ENCODE results near the gene SLC38A1.

SLC38A1 gene

GRCh38 chr12:46174919-46175318 is 93.9 kb downstream of the SLC38A1 start:
- TF ChIP-seq ZNF8 (CRISPR knock-in tag; IDR thresholded peaks at IDR 0.05) (no peak), PPARA (CRISPR knock-in tag; IDR thresholded peaks at IDR 0.05; ENCODE audit: borderline replicate concordance) (no peak), OSR1 (CRISPR knock-in tag; IDR thresholded peaks at IDR 0.05) (no peak), ZFP30 (CRISPR knock-in tag; IDR thresholded peaks at IDR 0.05) (no peak), ESRRG (CRISPR knock-in tag; IDR thresholded peaks at IDR 0.05) (no peak), POU6F1 (CRISPR knock-in tag; IDR thresholded peaks at IDR 0.05; ENCODE audit: borderline replicate concordance, low read depth) (no peak), CREB5 (CRISPR knock-in tag; IDR thresholded peaks at IDR 0.05; ENCODE audit: low read depth) (no peak)
- ATAC-seq = no peak

- ATAC-seq = no peak
- TF ChIP-seq PPARA (CRISPR knock-in tag; IDR thresholded peaks at IDR 0.05; ENCODE audit: borderline replicate concordance) = no peak
- no peak for TF ChIP-seq SNAI2 (CRISPR knock-in tag; IDR thresholded peaks at IDR 0.05)
- TF ChIP-seq ZNF8 (CRISPR knock-in tag; IDR thresholded peaks at IDR 0.05) = no peak
- TF ChIP-seq CREB5 (CRISPR knock-in tag; IDR thresholded peaks at IDR 0.05; ENCODE audit: low read depth) = no peak
- TF ChIP-seq ISL1 (CRISPR knock-in tag; IDR thresholded peaks at IDR 0.05) = no peak
- TF ChIP-seq GLIS3 (CRISPR knock-in tag; IDR thresholded peaks at IDR 0.05) = no peak
- TF ChIP-seq CSRNP3 (CRISPR knock-in tag; IDR thresholded peaks at IDR 0.05) = no peak
- TF ChIP-seq ZFP30 (CRISPR knock-in tag; IDR thresholded peaks at IDR 0.05) = no peak
- TF ChIP-seq RARB (CRISPR knock-in tag; IDR thresholded peaks at IDR 0.05) = no peak
- TF ChIP-seq ARNTL (CRISPR knock-in tag; IDR thresholded peaks at IDR 0.05; ENCODE audit: borderline replicate concordance, low read depth) = no peak
- TF ChIP-seq ZNF565 (CRISPR knock-in tag; conservative IDR thresholded peaks at IDR 0.05; ENCODE audit: low read depth) = no peak
- no peak for TF ChIP-seq ZNF70 (CRISPR knock-in tag; IDR thresholded peaks at IDR 0.05)
- TF ChIP-seq POU6F1 (CRISPR knock-in tag; IDR thresholded peaks at IDR 0.05; ENCODE audit: borderline replicate concordance, low read depth) = no peak
- no peak for TF ChIP-seq TCF4 (CRISPR knock-in tag; IDR thresholded peaks at IDR 0.05; ENCODE audit: borderline replicate concordance)
- TF ChIP-seq ZC3H10 (CRISPR knock-in tag; IDR thresholded peaks at IDR 0.05) = no peak
- no peak for TF ChIP-seq TOX (CRISPR knock-in tag; IDR thresholded peaks at IDR 0.05; ENCODE audit: borderline replicate concordance)
These were observed 94.7 kb downstream of the SLC38A1 start for GRCh38 chr12:46174061-46174662.

GRCh38 chr12:46168426-46168825 is 100.4 kb downstream of the SLC38A1 start:
- TF ChIP-seq ZNF565 (CRISPR knock-in tag; conservative IDR thresholded peaks at IDR 0.05; ENCODE audit: low read depth) (no peak), ZFP3 (CRISPR knock-in tag; IDR thresholded peaks at IDR 0.05) (no peak), ZFP30 (CRISPR knock-in tag; IDR thresholded peaks at IDR 0.05) (no peak)
- ATAC-seq = no peak

- no peak for ATAC-seq
- TF ChIP-seq CREB5 (CRISPR knock-in tag; IDR thresholded peaks at IDR 0.05; ENCODE audit: low read depth) (no peak), CSDC2 (CRISPR knock-in tag; IDR thresholded peaks at IDR 0.05) (no peak), ZNF565 (CRISPR knock-in tag; conservative IDR thresholded peaks at IDR 0.05; ENCODE audit: low read depth) (no peak), TOX (CRISPR knock-in tag; IDR thresholded peaks at IDR 0.05; ENCODE audit: borderline replicate concordance) (no peak), TSHZ2 (CRISPR knock-in tag; IDR thresholded peaks at IDR 0.05) (no peak), CSRNP3 (CRISPR knock-in tag; IDR thresholded peaks at IDR 0.05) (no peak), GLIS3 (CRISPR knock-in tag; IDR thresholded peaks at IDR 0.05) (no peak), SNAI2 (CRISPR knock-in tag; IDR thresholded peaks at IDR 0.05) (no peak), ESRRG (CRISPR knock-in tag; IDR thresholded peaks at IDR 0.05) (no peak), PPARA (CRISPR knock-in tag; IDR thresholded peaks at IDR 0.05; ENCODE audit: borderline replicate concordance) (no peak)
These were observed 101.4 kb downstream of the SLC38A1 start for GRCh38 chr12:46167412-46167811.
